COLO668 (cell line): ENCODE data around the gene PARD3B.
"Not testable (repeated sequence)": the region's sequence is repeated elsewhere in the genome, so short reads cannot be mapped to it uniquely, and the experiment has no call there.

Experiments
- DNase-seq: peaks from one replicate; lab custom pipeline; 2025; ENCODE audit not compliant: unreplicated experiment; lab: John Stamatoyannopoulos, UW

PARD3B gene

GRCh38 chr2:205477016-205477705, 931.9 kb downstream of the PARD3B start:
- no peak for DNase-seq

GRCh38 chr2:205481861-205482260, 936.6 kb downstream of the PARD3B start:
- no peak for DNase-seq

- no peak for DNase-seq
Measured at GRCh38 chr2:205482399-205483081, 937.3 kb downstream of the PARD3B start.

GRCh38 chr2:205483095-205483494, 937.8 kb downstream of the PARD3B start:
- DNase-seq, result no peak

GRCh38 chr2:205484215-205484614, 938.9 kb downstream of the PARD3B start:
- DNase-seq, result no peak

- no peak for DNase-seq
Measured at GRCh38 chr2:205484764-205485163, 939.5 kb downstream of the PARD3B start.

GRCh38 chr2:205493528-205493927, 948.3 kb downstream of the PARD3B start:
- DNase-seq, result not testable (repeated sequence)

DNA sequence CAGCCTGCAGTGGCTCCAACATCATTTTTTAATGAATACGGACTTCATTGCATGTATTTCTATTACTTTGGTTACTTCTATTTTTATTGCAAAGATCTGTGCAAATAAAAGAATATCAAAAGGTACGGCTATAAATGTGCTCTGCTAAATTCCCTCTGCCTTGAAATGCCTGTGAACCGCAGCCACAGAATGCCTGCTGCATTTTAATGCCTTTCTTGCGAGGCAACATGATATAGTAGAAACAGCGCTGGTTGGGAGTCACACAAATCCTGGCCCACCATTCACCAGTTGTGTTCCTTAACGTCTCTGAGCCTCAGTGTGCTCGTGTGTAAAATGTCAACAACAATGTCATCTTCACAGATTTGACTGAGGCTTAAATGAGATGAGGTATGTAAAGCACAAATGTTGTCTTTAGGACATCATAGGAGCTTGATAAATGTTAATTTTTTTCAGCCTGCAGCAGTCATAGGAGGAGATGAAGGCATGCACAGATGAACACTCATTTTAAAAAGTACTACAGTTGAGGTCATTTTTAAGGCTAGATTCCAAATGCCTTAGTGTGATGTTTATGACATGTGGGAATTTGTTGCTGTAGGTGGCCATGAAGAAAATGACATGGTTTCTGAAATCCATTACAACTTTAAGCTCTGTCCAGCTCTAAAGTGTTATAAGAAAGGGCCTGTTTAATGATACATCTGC, 949.4 kb downstream of the PARD3B start:
- no peak for DNase-seq

DNA sequence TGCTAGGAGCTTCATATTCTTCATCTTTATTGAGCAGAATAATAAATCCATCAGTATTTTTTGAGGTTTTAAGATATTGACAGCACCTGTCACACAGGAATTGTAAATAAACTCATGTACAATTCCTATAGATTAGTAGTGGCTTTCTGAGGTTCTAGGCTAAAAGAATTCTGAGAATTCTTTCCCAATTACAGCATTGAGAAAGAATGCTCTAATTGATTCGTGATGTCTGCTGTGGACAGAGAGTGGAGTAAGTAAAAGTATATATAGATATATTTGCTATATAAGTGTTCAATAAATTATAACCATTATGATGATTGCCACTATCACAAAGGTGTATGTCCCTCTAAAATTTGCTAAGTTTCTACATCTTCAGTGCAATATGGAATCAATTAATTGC, 950.5 kb downstream of the PARD3B start:
- no peak for DNase-seq

- DNase-seq, result no peak
Measured at GRCh38 chr2:205496370-205496769, 951.1 kb downstream of the PARD3B start.

DNA sequence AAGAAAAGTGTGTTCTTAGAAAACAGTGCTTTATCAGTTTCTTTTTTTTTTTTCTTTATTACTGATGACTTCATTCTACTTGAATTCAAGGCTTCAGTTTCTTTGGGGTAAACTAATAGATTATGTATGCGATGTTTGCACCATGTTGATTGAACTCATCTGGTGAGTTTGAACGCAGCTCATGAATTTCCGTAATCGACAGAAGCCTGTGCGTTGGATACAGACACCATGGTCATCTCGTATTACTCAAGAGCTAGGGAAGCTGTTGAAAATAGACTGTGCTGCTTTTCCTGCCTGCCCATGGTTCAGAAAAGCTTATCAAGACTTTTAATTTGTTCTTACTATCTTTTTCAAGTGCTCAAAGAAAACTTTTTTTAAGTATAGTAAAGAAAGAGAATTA, 951.5 kb downstream of the PARD3B start:
- no peak for DNase-seq

- DNase-seq, result no peak
Measured at GRCh38 chr2:205499006-205499405, 953.7 kb downstream of the PARD3B start.

DNA sequence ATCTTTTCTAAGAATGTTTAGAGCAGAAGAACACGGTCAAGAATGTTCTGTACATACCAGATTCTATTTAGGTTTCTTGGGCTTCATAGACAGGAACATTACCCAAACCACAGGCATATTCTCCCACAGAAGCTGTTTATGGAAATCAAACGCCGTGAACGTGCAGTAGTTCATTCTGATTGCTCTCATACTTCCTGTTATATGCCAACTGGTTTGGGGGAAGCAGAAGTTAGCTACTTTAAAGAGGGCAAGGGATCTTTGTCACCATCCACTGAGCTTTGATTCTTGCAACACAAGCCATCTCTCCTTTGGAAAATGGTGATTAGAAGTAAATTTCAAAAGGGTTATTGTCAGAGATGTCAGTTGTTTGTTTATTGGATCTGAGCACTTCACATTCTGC, 954.8 kb downstream of the PARD3B start:
- no peak for DNase-seq

- no peak for DNase-seq
Measured at GRCh38 chr2:205500951-205501350, 955.7 kb downstream of the PARD3B start.

DNA sequence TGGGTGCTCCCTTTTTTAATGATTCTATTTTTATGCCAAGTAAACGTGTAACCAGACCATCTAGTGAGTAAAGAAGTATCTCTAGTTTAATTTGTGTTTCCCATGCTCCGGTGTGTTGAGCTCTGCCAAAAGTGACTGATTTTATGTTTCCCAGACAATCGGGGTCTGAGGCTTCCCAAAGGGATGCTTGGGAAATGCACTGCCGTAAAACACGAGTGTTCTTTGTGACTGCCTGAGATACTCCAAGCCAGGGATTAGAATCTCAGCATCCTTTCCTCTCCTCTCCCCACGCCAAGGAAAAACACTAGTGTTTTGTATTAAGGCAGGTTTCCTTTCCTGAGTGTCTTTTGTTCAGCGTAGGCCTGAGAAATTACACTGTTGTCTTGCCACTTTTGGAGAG, 956.6 kb downstream of the PARD3B start:
- no peak for DNase-seq

GRCh38 chr2:205505371-205505770, 960.1 kb downstream of the PARD3B start:
- no peak for DNase-seq

GRCh38 chr2:205509655-205510054, 964.4 kb downstream of the PARD3B start:
- no peak for DNase-seq

GRCh38 chr2:205510345-205510744, 965.1 kb downstream of the PARD3B start:
- DNase-seq, result no peak

DNA sequence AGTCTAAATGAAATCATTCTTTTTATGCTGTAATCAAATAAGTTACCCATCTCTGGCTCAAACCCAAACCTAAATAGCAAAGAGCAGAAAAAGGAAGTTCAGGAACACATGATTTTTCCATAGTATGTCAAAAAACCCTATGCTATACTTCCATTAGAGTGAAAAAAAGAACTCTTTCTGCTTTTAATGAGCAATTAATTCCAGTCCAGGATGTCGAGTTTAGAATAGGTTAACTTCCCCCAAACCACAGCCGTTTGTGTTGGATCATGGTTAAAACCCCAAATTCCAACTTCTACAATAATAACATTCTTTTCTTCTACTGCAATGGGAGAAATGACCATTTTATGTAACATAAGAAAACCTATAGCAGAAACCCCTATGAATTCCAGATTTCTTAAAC, 965.9 kb downstream of the PARD3B start:
- no peak for DNase-seq

GRCh38 chr2:205511641-205512040, 966.4 kb downstream of the PARD3B start:
- DNase-seq, result no peak

DNA sequence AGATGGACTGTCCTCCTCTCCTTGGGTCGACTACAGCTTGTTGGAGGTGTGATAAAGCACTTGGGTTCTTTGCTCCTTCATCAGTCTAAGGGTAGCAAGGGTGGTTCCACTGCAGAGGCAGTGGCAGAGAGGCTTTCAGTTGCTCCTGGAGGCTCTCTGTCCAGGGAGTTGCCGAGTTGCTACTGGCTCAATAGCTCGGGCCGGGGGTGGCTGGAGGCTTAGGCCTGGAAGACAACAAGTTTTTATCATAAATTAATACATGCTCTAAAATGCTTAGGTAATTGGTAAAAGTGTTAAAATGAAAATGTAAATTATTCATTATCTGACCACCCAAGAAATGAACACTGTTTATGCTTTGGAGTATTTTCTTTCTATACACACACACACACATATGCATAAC, 975.0 kb downstream of the PARD3B start:
- DNase-seq, result no peak

DNA sequence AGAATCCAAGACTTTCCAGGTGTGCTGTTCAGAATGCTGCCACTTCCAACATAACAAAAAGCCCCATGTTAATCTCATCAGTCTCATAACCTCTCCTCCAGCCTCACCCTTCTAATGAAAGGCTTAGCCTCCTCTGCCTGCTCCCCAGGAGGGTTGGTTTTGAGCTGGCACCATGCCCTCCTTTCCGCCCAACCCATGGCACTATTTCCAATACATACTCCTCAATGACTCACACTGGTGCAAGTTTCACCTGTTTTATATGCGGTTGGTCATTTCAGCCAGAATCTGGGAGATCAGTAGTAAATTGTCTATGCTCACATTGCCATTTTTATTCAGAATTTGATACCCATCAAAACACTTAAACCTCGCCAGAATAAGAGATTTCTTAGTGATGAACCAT, 979.4 kb downstream of the PARD3B start:
- DNase-seq, result no peak
